Hepatic stellate cell (primary cell): ENCODE results near the gene OR51I1.

Experiments
- DNase-seq: peaks from one replicate; pipeline ENCODE4 v3.0.0; 2011; ENCODE audit warnings: low spot score

Gene OR51I1

GRCh38 chr11:5441414-5441813, at the start of gene OR51I1:
Gene OR51I1, minus strand, starts transcription at chr11:5441514. Its CDS starts 0 bp downstream, at chr11:5441514.
- DNase-seq, result no peak

GRCh38 chr11:5489576-5490357, 48.5 kb upstream of the OR51I1 start:
- no peak for DNase-seq

- DNase-seq, result no peak
Observed at GRCh38 chr11:5488798-5489399, 47.6 kb upstream of the OR51I1 start.

- DNase-seq, result no peak
Observed at GRCh38 chr11:5488385-5488784, 47.1 kb upstream of the OR51I1 start, which contains the start of gene OR52D1. Gene OR52D1, plus strand, starts transcription at chr11:5488685. Its CDS starts 22 bp downstream, at chr11:5488707.

DNA sequence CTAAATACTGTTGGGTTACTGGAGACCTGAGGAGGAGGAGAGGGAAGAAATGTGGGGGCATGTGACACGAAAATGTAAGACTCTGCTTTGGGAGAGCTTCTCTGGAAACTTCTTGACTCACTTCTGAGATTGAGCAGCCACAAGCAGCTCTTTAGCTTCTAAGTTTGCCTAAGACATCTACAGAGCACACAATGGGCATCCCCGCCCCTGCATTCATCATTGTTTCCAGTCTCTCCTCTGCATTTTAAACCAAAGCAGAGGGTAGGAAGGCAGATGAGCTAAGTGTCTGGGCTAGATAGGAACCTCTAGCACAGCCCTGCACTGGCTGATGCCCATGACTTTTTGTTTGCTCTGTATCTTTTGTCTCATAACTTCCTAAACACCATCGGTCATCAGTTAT, 45.1 kb upstream of the OR51I1 start:
- DNase-seq, result no peak

DNA sequence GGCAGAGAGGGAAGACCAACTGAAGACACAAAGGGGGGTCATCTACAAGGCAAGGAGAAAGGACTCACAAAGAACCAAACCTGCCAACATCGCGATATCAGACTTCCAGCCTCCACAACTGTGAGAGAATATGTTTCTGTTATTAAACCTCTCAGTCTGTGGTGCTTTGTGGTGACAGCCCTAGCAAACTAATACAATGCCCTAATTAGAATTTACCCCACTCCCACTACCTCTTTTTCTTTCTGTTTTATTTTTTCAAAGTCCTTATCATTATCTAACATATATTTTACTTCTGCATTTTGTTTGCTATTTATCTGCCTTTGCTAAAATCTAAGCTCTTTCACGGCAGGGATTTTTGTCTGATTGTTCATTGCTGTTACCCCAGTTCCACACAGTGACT, 44.7 kb upstream of the OR51I1 start:
- no peak for DNase-seq

DNA sequence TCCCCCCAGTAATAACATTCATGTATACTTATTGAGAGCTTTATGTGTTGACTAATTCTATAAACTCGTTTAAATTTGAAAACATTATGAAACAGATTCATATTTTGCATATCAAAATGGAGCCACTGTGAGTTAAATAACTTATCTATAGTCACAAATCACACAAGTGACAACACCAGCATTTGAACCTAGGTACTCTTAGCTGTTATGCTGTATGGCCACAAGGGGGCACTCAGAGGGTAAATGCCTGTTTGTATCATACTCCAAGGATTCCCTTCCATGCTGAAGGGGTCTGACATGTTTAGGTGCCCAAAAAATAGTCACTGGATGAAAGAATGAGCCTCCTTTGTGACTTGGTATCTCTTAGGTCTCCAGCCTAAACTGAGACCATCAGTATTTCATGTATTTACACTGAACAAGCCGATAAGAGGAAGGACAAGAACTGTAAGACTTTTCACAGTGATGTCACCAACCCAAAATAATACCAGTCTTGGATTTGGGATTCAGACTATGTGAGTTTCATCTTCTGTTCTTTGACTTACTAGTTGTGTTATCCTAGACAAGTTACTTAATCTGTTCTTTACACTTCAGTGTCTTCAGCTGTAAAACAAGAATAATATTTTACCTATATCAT, 35.0 kb upstream of the OR51I1 start:
- peak; percentile 49 for DNase-seq

- DNase-seq, result no peak
Observed at GRCh38 chr11:5473921-5474320, 32.6 kb upstream of the OR51I1 start.

- no peak for DNase-seq
Observed at GRCh38 chr11:5467527-5467926, 26.2 kb upstream of the OR51I1 start.

DNA sequence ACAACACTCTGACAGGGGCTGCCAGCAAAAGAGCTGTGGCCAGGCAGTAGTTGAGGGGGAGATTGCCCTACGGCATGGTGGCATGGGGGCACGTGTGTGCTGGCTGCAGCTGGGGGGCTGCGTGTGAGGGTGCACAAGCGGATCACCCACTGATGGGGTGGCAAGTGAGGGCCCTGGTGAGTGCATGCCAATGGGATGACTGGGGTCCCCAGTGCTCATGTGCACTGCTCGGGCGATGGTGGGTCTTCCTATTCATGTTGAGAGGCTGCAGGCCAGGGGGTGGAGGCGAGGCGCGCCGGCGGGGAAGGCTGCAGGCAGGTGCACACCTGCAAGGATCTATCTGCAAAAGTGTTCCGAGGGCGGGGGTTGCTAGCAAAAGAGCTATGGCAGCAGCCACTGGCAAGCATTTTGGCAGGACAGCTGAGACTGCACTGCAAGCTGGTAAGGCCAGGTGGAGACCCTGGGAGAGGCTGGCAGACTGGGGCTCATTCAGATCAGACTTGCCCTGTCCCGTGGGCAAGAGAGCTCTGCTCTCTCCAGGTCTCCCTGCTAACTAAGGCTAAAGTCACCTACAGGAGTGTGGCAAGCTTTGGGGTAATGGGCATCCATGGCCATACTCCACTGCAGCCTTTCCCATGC, 19.8 kb upstream of the OR51I1 start:
- no peak for DNase-seq

DNA sequence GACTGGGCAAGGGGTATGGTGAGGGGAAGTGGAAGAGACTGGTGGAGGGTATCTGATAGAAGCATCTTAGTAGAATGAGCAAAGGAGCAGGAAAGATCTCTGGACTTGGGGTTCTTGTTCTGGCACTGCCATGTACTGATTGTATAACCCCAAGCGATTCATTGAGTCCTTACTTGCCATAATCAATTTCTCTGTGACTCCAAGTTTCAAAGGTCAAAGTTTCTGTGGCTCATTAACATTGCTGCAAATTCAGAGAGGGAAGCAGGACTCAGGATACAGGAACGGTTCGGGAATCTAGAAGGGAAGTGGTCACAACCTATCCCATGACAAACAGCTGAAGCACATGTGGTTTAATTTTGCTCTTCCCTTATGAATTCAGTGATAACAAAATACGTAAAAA, 8.1 kb upstream of the OR51I1 start:
- no peak for DNase-seq

DNA sequence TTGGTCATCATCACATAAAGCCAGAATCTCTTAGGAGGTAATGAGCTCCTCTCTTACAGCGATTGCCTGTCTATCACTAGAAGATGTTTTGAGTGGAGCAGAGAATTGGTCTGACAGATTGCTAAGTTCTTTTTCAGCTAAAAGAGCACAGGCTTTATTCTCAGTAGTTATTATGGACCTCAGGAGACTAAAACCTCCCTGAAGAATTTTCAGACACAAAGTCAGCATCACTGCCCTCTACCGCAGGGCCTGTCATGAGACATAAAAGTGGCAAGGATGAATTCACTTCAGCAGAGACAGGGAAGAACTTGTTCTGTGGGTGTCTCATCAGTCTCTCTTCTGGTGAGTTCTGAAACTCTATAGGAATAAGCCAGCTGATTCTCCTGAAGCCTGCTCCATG, 7.7 kb upstream of the OR51I1 start, which contains the start of gene OR51I2:
OR51I2 (plus strand) TSS at position 301 of the 400 bp plus-strand sequence. CDS start 4,166 bp downstream, outside the sequence.
- DNase-seq, result no peak

GRCh38 chr11:5443835-5444393, 2.6 kb upstream of the OR51I1 start:
- no peak for DNase-seq

- DNase-seq, result no peak
Observed at GRCh38 chr11:5423131-5423530, 18.2 kb downstream of the OR51I1 start.

DNA sequence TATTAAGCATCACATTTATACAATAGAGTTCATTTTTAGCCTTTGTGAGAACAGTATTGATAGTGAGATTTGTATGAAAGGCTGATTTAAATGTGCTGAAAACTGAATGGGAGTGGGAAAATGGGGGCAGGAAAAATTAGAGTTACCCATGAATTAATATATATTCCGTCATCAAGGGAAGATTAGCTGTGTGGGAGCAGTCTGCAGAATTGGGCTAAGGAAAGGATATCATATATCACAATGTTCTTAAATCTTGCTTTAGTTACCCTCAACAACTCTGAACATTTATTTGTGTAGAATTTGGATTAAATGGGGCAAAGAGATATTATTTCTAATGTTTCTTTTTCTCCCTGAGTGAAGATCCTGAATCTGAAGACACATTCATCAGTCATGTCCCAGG, 19.5 kb downstream of the OR51I1 start, which contains the start of gene OR51Q1:
OR51Q1 (plus strand) TSS at position 301 of the 400 bp plus-strand sequence; CDS start at position 391, 90 bp downstream.
- no peak for DNase-seq

- no peak for DNase-seq
Observed at GRCh38 chr11:5420993-5421392, 20.3 kb downstream of the OR51I1 start.

- no peak for DNase-seq
Observed at GRCh38 chr11:5405173-5405572, 36.1 kb downstream of the OR51I1 start.

GRCh38 chr11:5398936-5399335, 42.4 kb downstream of the OR51I1 start:
- no peak for DNase-seq

DNA sequence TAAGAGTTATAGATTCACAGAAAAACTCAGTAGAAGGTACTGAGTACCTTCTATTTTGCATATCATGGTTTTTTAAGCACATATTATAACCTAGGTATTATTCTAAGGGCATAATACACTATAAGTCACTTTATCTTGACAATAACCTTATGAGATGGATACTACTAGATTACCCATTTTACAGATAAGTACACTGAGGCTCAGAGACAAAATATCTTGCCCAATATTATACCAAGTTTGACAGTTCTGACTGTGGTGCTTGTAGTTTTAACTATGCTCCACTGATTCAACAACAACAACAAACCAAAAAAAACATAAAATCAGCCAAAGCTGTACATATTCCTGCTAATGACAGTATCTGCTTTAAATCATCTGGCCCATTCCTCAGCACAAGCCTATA, 47.2 kb downstream of the OR51I1 start:
- DNase-seq, result no peak
